Measurements from ENCODE around the gene LIMK2. TPM values are rescaled to one million over a fixed set of nuclear protein-coding genes. Genes with fewer than 3 reads are reported as not detected.
"Not testable (repeated sequence)": the region's sequence is repeated elsewhere in the genome, so short reads cannot be mapped to it uniquely, and the experiment has no call there.

LIMK2 gene
- total RNA-seq, 2 donors from 2014 or later, result 92.1 to 128 TPM

DNA sequence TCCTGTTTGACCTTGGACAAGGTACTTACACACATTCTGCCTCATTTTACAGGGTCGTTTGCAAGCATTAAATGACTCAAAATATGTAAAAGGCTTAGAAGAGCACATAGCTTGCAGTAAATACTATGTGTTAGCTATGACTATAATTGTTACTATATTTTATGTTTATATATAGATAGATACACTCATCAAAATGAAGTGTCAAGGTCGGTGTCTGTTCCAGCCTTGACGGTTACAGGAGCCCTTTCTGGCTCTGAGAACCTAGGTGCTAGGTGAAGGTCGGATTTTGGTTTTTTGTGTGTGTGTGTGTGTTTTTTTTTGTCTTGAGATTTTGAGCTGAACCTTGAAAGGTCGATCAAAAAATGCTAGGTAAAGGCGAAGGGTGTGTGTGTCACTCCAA lies 24.5 kb upstream of the LIMK2 start:
- intact Hi-C loops (cut with DNase I), result no loop called here
- DNase-seq (ENCODE audit: low spot score), result no peak
- Histone ChIP-seq H3K4me3 (no peak overlapping the region), H3K36me3 (no peaks in the 10 kb centered on the region), H3K4me1 (replicated peaks) (peaks cover 7% of the 10 kb centered on the region), H3K27ac (no peak overlapping the region), H3K9me3 (no peaks in the 10 kb centered on the region), H3K27me3 (replicated peaks; ENCODE audit: insufficient read depth) (no peaks in the 10 kb centered on the region)
- WGBS, result 83% methylated on average over 6 of the region's 6 CpGs
- TF ChIP-seq, protein P1, sequence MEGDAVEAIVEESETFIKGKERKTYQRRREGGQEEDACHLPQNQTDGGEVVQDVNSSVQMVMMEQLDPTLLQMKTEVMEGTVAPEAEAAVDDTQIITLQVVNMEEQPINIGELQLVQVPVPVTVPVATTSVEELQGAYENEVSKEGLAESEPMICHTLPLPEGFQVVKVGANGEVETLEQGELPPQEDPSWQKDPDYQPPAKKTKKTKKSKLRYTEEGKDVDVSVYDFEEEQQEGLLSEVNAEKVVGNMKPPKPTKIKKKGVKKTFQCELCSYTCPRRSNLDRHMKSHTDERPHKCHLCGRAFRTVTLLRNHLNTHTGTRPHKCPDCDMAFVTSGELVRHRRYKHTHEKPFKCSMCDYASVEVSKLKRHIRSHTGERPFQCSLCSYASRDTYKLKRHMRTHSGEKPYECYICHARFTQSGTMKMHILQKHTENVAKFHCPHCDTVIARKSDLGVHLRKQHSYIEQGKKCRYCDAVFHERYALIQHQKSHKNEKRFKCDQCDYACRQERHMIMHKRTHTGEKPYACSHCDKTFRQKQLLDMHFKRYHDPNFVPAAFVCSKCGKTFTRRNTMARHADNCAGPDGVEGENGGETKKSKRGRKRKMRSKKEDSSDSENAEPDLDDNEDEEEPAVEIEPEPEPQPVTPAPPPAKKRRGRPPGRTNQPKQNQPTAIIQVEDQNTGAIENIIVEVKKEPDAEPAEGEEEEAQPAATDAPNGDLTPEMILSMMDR (IDR thresholded peaks at IDR 0.05), result no peak
- TF ChIP-seq POLR2A (IDR thresholded peaks at IDR 0.05), result no peak

DNA sequence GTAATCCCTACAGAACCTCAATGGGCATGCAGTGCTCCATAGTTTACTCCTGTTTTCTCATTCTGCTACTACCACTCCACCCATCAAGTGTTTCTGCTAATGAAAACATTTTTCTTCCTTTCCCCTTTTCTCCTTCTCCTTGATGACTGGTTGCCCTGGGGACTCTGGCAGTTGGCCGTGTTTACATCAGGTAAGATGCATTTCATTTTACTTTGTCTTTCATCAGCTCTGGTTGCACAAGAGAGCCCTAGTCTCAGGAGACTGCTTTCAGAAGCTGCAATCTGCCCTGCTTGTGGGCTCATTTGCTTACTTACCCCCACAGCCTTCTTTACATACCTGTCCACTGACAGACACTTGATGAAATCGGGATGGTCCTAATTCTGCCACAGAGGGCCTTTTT lies 19.6 kb upstream of the LIMK2 start:
- peak overlapping the region; percentile 60 to 73 for H3K27ac ChIP-seq
- intact Hi-C loops (cut with DNase I), result no loop called here
- WGBS, result 80% methylated on average over 2 of the region's 2 CpGs
- TF ChIP-seq POLR2AphosphoS5 (IDR thresholded peaks at IDR 0.05) (no peak), POLR2A (IDR thresholded peaks at IDR 0.05) (no peak)
- TF ChIP-seq, protein P1 (IDR thresholded peaks at IDR 0.05), result no peak
- peaks cover 7% of the 10 kb centered on the region for H3K4me1 ChIP-seq (replicated peaks)
- no peaks in the 10 kb centered on the region for H3K27me3 ChIP-seq (replicated peaks; ENCODE audit: insufficient read depth)
- H3K36me3 ChIP-seq, result no peaks in the 10 kb centered on the region
- H3K4me3 ChIP-seq, result no peak overlapping the region
- no peaks in the 10 kb centered on the region for H3K9me3 ChIP-seq
- no peak for DNase-seq (ENCODE audit: low spot score)

DNA sequence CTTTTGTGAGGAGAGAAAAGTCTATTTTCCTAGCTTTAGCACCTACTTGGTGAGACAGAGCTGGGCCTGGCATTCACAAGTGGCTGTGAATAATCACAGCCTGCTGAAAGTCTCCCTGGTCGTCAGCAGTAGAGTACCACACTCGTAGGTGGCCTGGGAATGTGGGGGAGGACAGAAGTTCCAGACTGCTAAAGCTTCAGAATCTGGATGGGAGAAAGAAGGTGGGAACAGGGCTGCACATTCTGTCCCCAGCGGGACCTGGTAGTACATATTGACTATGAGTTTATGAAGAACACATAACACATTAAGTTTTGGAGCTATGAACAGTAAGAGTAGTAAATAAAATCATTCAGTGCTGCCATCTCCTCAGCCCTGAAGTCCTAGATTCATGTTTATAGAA lies 19.0 kb upstream of the LIMK2 start:
- Histone ChIP-seq H3K27me3 (replicated peaks; ENCODE audit: insufficient read depth) (no peaks in the 10 kb centered on the region), H3K9me3 (no peaks in the 10 kb centered on the region), H3K4me1 (replicated peaks) (peaks cover 7% of the 10 kb centered on the region), H3K4me3 (no peak overlapping the region), H3K36me3 (no peaks in the 10 kb centered on the region), H3K27ac (peak overlapping the region; percentile 60 to 73)
- peak; percentile 55 for DNase-seq (ENCODE audit: low spot score)
- intact Hi-C loops (cut with DNase I), result no loop called here
- WGBS, result 29% methylated on average over 3 of the region's 3 CpGs
- TF ChIP-seq POLR2AphosphoS5 (IDR thresholded peaks at IDR 0.05) (peak; percentile 79), POLR2A (IDR thresholded peaks at IDR 0.05) (no peak)
- TF ChIP-seq, protein P1 (IDR thresholded peaks at IDR 0.05), result no peak

DNA sequence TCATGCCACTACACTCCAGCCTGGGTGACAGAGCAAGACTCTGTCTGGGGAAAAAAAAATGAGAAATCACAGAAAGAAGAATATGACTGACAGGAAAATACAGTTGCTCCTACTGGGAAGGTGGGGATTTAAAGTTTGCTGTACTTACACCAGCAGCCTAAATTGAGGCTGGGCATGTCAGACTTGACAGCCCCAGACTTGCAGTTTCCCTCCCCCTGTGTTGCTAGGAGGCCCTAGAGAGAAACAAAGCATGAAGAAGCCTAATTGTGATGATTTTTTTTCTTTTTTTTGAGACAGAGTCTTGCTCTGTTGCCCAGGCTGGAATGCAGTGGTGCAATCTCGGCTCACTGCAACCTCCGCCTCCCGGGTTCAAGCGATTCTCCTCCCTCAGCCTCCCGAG lies 17.4 kb upstream of the LIMK2 start:
- peak overlapping the region in 1 of 2 donors; percentile 3 for H3K27ac ChIP-seq
- H3K9me3 ChIP-seq; H3K4me1 ChIP-seq (replicated peaks); DNase-seq (ENCODE audit: low spot score); H3K27me3 ChIP-seq (replicated peaks; ENCODE audit: insufficient read depth); H3K4me3 ChIP-seq; intact Hi-C loops (cut with DNase I); H3K36me3 ChIP-seq: not testable (repeated sequence)
- WGBS, result 98% methylated on average over 5 of the region's 5 CpGs

DNA sequence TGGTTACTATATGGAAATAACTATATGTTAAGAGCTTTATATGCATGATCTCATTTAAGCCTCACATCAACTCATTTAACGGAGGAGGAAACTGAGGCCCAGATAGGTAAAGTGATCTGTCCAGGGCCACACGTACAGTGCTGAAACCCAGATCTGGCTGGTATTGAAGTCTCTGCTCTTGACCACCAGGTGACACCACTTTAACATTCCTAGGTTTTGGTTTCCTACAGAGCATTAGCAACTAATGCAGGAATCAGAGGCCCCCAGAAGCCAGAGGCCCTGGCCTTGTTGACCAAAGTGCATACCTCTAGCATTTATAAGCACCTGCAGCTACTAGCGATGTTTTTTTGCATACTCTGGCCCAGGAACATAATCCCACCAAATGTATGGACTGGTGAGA lies 12.9 kb upstream of the LIMK2 start:
- DNase-seq (ENCODE audit: low spot score), result no peak
- Histone ChIP-seq H3K27me3 (replicated peaks; ENCODE audit: insufficient read depth) (no peaks in the 10 kb centered on the region), H3K36me3 (peaks cover 0 to 6% of the 10 kb centered on the region in 2 donors), H3K4me3 (no peak overlapping the region), H3K9me3 (no peaks in the 10 kb centered on the region), H3K27ac (no peak overlapping the region), H3K4me1 (replicated peaks) (no peaks in the 10 kb centered on the region)
- 90% methylated on average over 3 of the region's 3 CpGs for WGBS
- TF ChIP-seq, protein P1 (IDR thresholded peaks at IDR 0.05), result no peak
- TF ChIP-seq POLR2AphosphoS5 (IDR thresholded peaks at IDR 0.05), result no peak
- TF ChIP-seq POLR2A (IDR thresholded peaks at IDR 0.05), result no peak
- intact Hi-C loops (cut with DNase I), result no loop called here

Data from prostate gland (tissue), 2 donors.